ENCODE measurements around the gene SMURF1. TPM values are rescaled to one million over a fixed set of nuclear protein-coding genes. Genes with fewer than 3 reads are reported as not detected.

SMURF1 gene
- total and polyA plus RNA-seq, 4 donors: 2.9 to 16.8 (median 5.9) TPM

DNA sequence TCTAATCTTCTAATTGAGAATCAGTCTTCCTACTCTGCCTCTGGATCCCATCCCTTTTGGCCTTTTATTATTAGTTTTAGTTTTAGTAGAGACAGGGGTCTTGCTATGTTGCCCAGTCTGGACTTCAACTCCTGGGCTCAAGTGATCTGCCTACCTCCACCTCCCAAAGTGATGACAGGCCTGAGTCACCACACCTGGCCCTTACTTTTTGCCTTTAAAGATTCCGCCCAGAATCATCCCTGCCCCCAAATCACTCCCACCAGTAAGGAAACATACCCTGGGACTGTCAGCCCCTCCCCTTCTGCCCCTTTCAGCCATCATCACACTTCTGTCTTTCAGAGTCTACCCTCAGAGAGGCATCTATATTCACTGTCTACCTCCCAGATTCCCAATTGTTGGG, 45.3 kb upstream of the SMURF1 start:
- H3K4me1 ChIP-seq (ENCODE audit: control insufficient read depth in 4 of 4, insufficient read depth in 4 of 4, low read length in 3 of 4): peaks cover 2 to 10% (median 6%) of the 10 kb centered on the region in 4 donors
- H3K4me3 ChIP-seq (ENCODE audit: low read depth in 1 of 3, low read length in 3 of 3): no peak overlapping the region
- no peaks in the 10 kb centered on the region for H3K9me3 ChIP-seq (ENCODE audit: control insufficient read depth in 4 of 4, low read length in 3 of 4)
- no peak for DNase-seq (ENCODE audit: low spot score)
- TF ChIP-seq JUND (IDR thresholded peaks at IDR 0.05): no peak
- TF ChIP-seq YY1 (IDR thresholded peaks at IDR 0.05): no peak
- TF ChIP-seq NR2F2 (IDR thresholded peaks at IDR 0.05): no peak
- TF ChIP-seq HNF4A (conservative IDR thresholded peaks at IDR 0.05): no peak
- TF ChIP-seq REST (IDR thresholded peaks at IDR 0.05): no peak
- TF ChIP-seq SP1 (IDR thresholded peaks at IDR 0.05): no peak
- TF ChIP-seq EGR1 (IDR thresholded peaks at IDR 0.05; ENCODE audit: low read depth in 2 of 2): no peak
- TF ChIP-seq TAF1 (conservative IDR thresholded peaks at IDR 0.05): no peak
- TF ChIP-seq GABPA (IDR thresholded peaks at IDR 0.05 in 1 of 2, conservative IDR thresholded peaks at IDR 0.05 in 1 of 2): no peak
- TF ChIP-seq, protein P1, sequence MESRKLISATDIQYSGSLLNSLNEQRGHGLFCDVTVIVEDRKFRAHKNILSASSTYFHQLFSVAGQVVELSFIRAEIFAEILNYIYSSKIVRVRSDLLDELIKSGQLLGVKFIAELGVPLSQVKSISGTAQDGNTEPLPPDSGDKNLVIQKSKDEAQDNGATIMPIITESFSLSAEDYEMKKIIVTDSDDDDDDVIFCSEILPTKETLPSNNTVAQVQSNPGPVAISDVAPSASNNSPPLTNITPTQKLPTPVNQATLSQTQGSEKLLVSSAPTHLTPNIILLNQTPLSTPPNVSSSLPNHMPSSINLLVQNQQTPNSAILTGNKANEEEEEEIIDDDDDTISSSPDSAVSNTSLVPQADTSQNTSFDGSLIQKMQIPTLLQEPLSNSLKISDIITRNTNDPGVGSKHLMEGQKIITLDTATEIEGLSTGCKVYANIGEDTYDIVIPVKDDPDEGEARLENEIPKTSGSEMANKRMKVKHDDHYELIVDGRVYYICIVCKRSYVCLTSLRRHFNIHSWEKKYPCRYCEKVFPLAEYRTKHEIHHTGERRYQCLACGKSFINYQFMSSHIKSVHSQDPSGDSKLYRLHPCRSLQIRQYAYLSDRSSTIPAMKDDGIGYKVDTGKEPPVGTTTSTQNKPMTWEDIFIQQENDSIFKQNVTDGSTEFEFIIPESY (IDR thresholded peaks at IDR 0.05): no peak
- no peak for TF ChIP-seq HNF4G (IDR thresholded peaks at IDR 0.05)
- TF ChIP-seq, protein P2, sequence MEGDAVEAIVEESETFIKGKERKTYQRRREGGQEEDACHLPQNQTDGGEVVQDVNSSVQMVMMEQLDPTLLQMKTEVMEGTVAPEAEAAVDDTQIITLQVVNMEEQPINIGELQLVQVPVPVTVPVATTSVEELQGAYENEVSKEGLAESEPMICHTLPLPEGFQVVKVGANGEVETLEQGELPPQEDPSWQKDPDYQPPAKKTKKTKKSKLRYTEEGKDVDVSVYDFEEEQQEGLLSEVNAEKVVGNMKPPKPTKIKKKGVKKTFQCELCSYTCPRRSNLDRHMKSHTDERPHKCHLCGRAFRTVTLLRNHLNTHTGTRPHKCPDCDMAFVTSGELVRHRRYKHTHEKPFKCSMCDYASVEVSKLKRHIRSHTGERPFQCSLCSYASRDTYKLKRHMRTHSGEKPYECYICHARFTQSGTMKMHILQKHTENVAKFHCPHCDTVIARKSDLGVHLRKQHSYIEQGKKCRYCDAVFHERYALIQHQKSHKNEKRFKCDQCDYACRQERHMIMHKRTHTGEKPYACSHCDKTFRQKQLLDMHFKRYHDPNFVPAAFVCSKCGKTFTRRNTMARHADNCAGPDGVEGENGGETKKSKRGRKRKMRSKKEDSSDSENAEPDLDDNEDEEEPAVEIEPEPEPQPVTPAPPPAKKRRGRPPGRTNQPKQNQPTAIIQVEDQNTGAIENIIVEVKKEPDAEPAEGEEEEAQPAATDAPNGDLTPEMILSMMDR (IDR thresholded peaks at IDR 0.05; ENCODE audit: low read depth, low read length, missing input control): no peak
- no peak for TF ChIP-seq RXRA (IDR thresholded peaks at IDR 0.05)
- H3K27ac ChIP-seq (ENCODE audit: low read depth in 1 of 2, low read length in 2 of 2): no peak overlapping the region
- no peak overlapping the region for H3K9ac ChIP-seq (ENCODE audit: low read depth in 1 of 2, low read length in 2 of 2)
- 96% methylated on average over 1 of the region's 1 CpG for WGBS
- H3K36me3 ChIP-seq (ENCODE audit: control insufficient read depth in 4 of 4, insufficient read depth in 3 of 4, low read depth in 1 of 4, low read length in 3 of 4): no peaks in the 10 kb centered on the region
- H3K27me3 ChIP-seq (ENCODE audit: control insufficient read depth in 4 of 4, insufficient read depth in 4 of 4, low read length in 3 of 4): no peaks in the 10 kb centered on the region

DNA sequence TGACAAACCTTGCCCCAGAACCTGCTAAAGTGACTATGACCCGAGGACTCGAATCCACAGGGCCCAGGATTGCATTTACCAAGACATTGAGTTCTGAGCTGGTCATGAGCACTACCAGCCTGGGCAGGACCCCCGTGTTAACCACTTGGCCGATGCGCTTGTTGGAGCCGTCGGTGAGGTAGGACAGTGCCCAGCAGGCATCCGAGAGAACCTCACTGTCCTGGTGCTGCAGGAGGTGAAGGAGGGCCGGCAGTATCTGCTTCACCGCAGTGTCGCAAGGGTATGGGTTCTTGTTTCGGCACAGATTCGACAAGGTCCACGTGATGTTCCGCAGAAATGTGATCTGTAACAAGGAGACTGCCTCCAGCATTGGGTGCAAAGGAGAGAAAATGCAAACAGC, 44.3 kb upstream of the SMURF1 start:
- H3K36me3 ChIP-seq (ENCODE audit: control insufficient read depth in 4 of 4, insufficient read depth in 3 of 4, low read depth in 1 of 4, low read length in 3 of 4): no peaks in the 10 kb centered on the region
- no peak overlapping the region for H3K27ac ChIP-seq (ENCODE audit: low read depth in 1 of 2, low read length in 2 of 2)
- H3K4me3 ChIP-seq (ENCODE audit: low read depth in 1 of 3, low read length in 3 of 3): no peak overlapping the region
- no peaks in the 10 kb centered on the region for H3K9me3 ChIP-seq (ENCODE audit: control insufficient read depth in 4 of 4, low read length in 3 of 4)
- H3K27me3 ChIP-seq (ENCODE audit: control insufficient read depth in 4 of 4, insufficient read depth in 4 of 4, low read length in 3 of 4): no peaks in the 10 kb centered on the region
- WGBS: 91% methylated on average over 15 of the region's 15 CpGs
- no peak overlapping the region for H3K9ac ChIP-seq (ENCODE audit: low read depth in 1 of 2, low read length in 2 of 2)
- peaks cover 2 to 10% (median 6%) of the 10 kb centered on the region in 4 donors for H3K4me1 ChIP-seq (ENCODE audit: control insufficient read depth in 4 of 4, insufficient read depth in 4 of 4, low read length in 3 of 4)
- TF ChIP-seq MAX (IDR thresholded peaks at IDR 0.05) (no peak), FOXA2 (IDR thresholded peaks at IDR 0.05) (no peak)
- no peak for DNase-seq (ENCODE audit: low spot score)
